Activated CD8-positive, alpha-beta memory T cell treated with anti-CD3 and anti-CD28 coated beads, Interleukin-2, amount 50 U/mL, for 48 hours (primary cell): ENCODE results near the gene PLOD3.

ENCODE experiments used
- DNase-seq: peaks from one replicate; pipeline ENCODE4 v3.0.0-alpha.2; 2020

PLOD3 gene

DNA sequence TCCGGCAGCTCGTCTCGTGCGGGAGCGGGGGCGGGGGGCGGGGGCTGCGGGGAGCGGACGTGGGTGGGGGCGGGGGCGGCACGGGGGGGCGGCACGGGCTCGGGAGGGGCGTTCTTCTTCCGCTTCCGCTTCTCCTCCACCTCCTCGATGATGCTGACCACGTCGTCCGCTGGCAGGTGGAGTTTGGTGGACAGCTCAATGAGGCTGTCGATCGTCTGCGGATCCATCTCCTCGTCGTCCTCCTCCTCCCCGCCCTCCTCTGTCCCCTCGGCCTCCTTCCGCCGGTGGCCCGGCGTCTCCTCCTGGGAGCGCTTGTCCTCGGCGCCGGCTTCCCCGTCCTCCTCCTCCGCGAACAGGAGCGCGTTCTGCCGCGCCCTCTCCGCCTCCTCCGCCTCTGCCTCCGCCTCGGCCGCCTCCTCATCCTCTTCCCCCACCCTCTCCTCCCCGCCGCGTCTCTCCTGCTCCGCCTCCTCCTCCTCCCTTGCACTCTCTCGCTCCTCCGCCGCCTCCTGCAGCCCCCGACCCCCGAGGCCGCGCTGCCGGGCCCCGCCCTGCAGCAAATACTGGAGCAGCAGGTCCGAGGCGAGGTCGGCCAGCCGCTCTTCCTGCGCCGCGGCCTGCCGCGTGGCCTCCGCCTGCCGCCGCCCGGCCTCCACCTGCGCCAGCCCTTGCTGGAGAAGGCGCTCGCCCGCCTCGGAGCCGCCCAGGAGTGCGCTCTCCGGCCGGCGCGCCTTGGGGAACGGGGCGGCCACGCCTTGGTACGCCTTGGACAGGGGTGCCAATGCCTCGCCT, 53.9 kb downstream of the PLOD3 start:
- no peak for DNase-seq

DNA sequence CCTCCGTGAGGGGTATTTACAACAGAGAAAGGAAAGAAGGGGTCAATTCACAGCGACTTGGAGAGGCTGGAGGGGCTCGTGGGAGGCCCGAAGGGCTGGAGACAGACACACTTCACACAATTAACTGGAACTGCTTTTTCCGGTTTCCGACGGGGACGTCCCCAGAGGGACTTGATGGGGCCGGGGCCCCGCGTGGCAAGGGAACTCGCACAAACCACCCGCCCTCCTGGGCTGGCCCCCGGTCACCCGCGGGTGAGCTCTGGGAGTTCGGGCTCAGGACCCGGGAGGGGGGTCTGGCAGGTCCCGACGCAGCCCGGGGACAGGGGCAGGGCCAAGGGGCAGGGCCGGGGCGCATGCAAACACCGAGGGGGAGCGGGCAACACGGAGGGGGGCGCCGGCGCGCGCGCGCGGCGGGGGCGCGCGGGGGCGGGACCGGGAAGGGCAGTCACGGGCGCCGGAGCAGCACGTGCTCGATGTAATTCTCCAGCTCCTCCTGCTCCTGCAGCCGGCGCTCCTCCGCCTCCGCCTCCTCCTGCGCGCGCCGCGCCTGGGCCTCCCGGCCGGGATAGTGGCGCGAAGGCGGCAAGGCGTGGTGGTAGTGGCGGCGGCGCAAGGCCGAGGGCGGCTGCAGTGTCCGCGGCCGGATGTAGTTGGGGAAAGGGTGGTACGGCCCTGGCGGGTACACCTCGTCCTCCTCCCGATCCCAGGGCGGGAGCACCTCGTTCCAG, 54.7 kb downstream of the PLOD3 start:
- DNase-seq = no peak

DNA sequence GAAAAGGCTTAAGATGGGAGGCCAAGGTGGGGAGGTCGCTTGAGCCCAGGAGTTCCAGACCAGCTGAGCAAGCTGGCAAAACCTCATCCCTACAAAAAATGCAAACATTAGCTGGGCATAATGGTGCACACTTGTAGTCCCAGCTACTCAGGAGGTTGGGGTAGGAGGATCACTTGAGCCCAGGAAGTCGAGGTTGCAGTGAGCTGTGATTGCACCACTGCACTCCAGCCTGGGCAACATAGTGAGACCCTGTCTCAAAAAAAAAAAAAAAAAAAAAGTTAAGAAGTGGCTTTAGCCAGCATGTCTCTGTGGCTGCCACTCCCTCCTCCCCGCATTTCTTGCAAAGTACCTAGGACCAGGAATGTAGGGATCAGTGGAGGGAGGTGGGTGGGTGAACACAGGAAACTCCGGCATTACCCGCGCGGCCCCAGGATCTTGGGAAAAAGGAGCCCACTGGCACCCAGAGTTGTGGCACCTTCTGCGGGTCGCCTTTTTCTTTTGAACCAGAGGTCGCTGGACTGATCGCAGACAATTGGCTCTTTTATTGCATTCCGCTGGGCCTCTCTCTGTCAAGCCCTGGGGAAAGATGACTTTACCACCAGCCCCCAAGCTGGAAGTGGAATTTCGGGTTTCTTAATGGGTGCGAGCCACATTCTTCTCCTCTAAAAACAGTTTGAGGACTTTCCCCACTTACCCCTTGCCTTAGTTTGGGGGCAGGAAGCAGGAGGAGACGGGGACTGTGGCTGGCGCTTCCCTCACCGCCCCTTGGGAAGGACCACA, 55.5 kb downstream of the PLOD3 start:
- DNase-seq = no peak

DNA sequence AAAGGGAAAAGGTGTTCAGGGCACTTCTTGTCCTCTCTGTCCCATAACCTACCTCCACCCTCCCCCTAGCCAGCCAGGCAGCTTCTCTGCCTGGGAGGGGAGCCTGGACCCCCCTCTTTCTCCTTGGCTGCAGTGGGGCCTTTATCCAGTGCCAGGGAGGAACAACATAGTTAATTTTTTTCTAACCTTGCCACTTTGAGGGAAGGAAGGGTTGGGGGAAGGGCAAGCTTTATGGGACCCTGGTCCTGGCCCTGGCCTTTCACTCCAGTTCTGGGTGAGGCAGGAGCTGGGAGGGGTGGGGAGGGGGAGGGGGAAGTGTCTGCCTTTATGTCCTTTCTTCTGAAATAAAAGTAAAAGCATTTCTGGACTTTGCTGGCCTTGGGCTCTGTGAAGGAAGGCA, 56.5 kb downstream of the PLOD3 start:
- no peak for DNase-seq

DNA sequence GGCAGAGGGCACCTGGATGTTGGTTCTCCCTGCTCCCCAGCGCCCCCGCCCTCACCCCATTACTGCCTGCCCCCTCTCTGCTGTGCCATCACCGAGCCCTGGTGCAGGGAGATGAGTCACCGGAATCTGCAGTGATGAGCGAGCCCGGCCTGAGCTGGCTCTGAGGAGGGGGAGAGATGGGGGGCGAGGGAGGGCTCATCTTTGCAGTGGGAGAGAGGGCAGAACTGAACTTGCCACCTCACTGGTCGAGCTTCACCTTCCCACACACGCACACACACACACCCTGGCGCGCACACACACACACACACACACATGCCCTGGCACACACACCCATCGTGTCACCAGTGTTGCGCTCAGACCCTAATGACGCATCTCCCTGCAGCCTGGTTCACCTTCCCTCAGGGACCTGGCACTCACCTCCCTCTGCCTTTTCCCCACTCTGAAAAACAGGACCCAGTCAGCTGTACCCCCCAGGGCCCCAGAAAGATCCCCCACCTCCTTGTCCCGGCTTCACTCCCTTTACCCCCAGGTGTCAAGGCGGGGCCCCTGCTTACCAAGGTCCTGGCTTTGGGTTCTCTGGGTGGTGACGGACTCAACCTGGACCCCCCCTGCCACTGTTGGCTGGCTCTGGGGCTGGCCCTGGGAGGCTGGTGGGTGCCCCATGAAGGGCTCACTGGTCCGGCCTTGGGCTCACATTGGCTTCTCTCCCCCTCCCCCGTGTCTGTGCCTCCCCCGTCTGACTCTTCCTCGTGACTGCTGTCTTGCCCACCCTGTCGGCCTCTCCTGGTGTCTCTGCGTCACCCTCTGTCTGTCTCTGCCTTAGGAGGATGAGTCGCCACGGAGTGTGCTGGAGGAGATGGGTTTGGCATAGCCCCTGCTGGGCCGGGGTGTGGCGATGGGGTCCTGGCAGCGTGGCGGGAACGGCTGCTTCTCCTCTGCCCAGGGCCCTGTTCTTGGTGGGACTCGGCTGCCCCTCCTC, 57.4 kb downstream of the PLOD3 start:
- DNase-seq = no peak

DNA sequence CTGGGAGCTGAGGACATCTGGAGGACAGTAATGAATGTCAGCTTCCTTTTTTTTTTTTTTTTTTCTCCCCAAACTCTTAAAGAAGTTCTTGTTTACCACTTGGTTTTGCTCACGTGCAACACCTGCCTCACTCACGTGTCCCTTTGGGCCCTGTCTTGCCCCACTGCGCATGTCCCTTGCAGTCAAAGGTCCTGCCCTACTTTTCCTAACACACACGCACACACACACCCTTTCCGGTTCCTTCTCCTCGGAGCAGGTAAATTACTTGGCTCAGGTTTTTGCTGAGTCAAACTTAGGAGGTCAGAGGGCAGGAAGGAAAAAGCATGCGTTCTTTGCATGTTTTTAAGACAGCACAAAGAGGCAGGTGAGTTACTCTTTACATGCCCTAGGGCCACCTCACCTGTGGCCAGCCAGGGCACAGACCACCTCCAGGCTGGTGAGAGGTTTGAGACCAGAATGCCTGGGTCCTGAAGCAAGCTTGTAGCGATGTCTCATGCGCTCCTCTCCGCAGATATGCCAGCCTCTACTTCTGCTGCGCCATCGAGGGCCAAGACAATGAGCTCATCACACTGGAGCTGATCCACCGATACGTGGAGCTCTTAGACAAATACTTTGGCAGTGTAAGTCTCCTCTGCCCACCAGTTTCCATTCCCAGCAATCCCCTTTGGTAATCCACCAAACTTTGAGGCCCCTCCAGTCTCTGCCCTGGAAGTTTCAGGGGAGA, 60.4 kb downstream of the PLOD3 start:
- DNase-seq = no peak

DNA sequence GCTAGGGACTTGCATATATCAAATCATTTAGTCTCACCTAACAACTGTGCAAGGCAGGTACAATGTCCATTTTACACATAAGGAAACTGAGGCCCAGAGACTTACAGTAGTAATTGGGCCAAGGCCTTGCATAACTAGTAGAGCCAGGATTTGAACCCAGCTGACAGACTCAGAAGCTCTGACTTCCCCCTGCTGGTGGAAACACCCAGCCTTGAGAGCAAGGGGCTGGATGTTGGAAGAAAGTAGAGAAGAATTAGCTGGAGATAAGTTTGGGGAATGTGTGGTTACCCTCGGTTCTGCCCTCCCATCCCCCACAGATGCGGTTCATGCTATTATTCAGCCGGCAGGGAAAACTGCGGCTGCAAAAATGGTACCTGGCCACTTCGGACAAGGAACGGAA, 61.1 kb downstream of the PLOD3 start:
- DNase-seq = no peak
